C4-2B (cell line): ENCODE data around the gene LUC7L3.

ENCODE experiments used
- ZFX ChIP-seq: fragments of 450-650 bp; IDR thresholded peaks from 2 replicates; pipeline ENCODE4 v1.6.1; 2017
- TF ChIP-seq, protein P1 (sequence below): fragments of 450-650 bp; conservative IDR thresholded peaks from 2 replicates; pipeline ENCODE4 v1.5.1; 2017; ENCODE audit warnings: mild to moderate bottlenecking

GRCh38 chr17:50693036-50693682 lies 26.2 kb upstream of the LUC7L3 start:
- TF ChIP-seq, protein P1, sequence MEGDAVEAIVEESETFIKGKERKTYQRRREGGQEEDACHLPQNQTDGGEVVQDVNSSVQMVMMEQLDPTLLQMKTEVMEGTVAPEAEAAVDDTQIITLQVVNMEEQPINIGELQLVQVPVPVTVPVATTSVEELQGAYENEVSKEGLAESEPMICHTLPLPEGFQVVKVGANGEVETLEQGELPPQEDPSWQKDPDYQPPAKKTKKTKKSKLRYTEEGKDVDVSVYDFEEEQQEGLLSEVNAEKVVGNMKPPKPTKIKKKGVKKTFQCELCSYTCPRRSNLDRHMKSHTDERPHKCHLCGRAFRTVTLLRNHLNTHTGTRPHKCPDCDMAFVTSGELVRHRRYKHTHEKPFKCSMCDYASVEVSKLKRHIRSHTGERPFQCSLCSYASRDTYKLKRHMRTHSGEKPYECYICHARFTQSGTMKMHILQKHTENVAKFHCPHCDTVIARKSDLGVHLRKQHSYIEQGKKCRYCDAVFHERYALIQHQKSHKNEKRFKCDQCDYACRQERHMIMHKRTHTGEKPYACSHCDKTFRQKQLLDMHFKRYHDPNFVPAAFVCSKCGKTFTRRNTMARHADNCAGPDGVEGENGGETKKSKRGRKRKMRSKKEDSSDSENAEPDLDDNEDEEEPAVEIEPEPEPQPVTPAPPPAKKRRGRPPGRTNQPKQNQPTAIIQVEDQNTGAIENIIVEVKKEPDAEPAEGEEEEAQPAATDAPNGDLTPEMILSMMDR: no peak
- no peak for TF ChIP-seq ZFX
